ENCODE data around the gene DLG2. TPM values are rescaled to one million over a fixed set of nuclear protein-coding genes. Genes with fewer than 3 reads are reported as not detected.

DLG2 gene
- total RNA-seq, 1 experiment from 2014 or later: 17.5 TPM

DNA sequence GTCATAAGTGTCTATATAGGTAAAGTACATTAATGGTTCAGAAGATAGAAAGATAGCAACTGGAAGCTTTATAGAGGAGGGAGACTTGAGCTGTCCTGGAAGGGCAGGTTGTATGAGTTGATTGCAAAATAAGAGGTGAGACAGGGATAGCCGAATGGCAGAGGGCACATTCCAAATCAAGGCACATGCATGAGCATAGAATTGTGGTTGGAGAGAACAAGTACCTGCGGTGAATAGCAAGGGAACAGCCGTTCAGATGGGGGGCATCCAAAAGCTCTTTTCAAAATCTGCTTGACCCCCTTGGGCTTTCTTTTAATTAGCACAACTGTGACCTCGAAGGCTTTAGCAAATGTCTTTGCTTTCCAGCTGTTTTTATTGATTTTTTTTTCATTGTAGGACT, 1868.0 kb downstream of the DLG2 start (continued):
- no peak for TF ChIP-seq NR2C2 (CRISPR knock-in tag; IDR thresholded peaks at IDR 0.05)

DNA sequence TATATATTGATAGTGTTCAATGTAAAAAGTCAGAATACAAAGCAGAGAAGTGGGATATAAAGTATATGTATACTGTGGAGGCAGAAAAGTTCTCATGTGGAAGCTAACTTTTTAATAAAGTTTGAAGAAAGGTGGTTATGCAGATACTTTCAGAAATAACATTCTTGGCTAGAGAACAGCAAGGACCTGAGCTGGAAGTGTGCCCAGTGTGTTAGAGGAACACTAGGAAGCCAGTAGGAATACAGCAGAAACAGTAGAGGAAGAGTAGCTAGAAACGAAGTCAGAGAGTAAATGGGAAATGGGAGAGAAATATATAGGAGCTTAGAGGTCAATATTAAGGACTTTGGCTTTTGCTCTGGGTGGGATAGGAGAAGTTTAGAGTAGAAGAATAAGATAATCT, 1876.1 kb downstream of the DLG2 start:
- Mint-ChIP-seq H3K4me3 (no peak overlapping the region), H3K4me1 (no peaks in the 10 kb centered on the region), H3K36me3 (no peaks in the 10 kb centered on the region), H3K27ac (no peak overlapping the region), H3K27me3 (ENCODE audit: low read depth) (no peaks in the 10 kb centered on the region; the same call in 1 of the 2 replicates), H3K9me3 (no peaks in the 10 kb centered on the region)
- no peak for DNase-seq (ENCODE audit: low spot score)
- CTCF ChIA-PET: no interaction called here
- TF ChIP-seq ZBTB21 (CRISPR knock-in tag; IDR thresholded peaks at IDR 0.05; ENCODE audit: borderline replicate concordance) (no peak), ELF4 (CRISPR knock-in tag; IDR thresholded peaks at IDR 0.05; ENCODE audit: low read depth) (no peak), NR2C2 (CRISPR knock-in tag; IDR thresholded peaks at IDR 0.05) (no peak), ZNF219 (CRISPR knock-in tag; IDR thresholded peaks at IDR 0.05; ENCODE audit: borderline replicate concordance) (no peak), JUN (CRISPR knock-in tag; IDR thresholded peaks at IDR 0.05) (no peak), TP53 (CRISPR knock-in tag; IDR thresholded peaks at IDR 0.05) (no peak), EMX1 (CRISPR knock-in tag; IDR thresholded peaks at IDR 0.05) (no peak), GRHL2 (CRISPR knock-in tag; IDR thresholded peaks at IDR 0.05; ENCODE audit: insufficient replicate concordance, severe bottlenecking) (no peak)
- TF ChIP-seq, protein P1, sequence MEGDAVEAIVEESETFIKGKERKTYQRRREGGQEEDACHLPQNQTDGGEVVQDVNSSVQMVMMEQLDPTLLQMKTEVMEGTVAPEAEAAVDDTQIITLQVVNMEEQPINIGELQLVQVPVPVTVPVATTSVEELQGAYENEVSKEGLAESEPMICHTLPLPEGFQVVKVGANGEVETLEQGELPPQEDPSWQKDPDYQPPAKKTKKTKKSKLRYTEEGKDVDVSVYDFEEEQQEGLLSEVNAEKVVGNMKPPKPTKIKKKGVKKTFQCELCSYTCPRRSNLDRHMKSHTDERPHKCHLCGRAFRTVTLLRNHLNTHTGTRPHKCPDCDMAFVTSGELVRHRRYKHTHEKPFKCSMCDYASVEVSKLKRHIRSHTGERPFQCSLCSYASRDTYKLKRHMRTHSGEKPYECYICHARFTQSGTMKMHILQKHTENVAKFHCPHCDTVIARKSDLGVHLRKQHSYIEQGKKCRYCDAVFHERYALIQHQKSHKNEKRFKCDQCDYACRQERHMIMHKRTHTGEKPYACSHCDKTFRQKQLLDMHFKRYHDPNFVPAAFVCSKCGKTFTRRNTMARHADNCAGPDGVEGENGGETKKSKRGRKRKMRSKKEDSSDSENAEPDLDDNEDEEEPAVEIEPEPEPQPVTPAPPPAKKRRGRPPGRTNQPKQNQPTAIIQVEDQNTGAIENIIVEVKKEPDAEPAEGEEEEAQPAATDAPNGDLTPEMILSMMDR (IDR thresholded peaks at IDR 0.05): no peak
- TF ChIP-seq, protein P2, sequence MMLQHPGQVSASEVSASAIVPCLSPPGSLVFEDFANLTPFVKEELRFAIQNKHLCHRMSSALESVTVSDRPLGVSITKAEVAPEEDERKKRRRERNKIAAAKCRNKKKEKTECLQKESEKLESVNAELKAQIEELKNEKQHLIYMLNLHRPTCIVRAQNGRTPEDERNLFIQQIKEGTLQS (CRISPR knock-in tag; conservative IDR thresholded peaks at IDR 0.05): no peak
- TF ChIP-seq, protein P3, sequence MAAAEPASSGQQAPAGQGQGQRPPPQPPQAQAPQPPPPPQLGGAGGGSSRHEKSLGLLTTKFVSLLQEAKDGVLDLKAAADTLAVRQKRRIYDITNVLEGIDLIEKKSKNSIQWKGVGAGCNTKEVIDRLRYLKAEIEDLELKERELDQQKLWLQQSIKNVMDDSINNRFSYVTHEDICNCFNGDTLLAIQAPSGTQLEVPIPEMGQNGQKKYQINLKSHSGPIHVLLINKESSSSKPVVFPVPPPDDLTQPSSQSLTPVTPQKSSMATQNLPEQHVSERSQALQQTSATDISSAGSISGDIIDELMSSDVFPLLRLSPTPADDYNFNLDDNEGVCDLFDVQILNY (CRISPR knock-in tag; IDR thresholded peaks at IDR 0.05): no peak
- TF ChIP-seq, protein P4, sequence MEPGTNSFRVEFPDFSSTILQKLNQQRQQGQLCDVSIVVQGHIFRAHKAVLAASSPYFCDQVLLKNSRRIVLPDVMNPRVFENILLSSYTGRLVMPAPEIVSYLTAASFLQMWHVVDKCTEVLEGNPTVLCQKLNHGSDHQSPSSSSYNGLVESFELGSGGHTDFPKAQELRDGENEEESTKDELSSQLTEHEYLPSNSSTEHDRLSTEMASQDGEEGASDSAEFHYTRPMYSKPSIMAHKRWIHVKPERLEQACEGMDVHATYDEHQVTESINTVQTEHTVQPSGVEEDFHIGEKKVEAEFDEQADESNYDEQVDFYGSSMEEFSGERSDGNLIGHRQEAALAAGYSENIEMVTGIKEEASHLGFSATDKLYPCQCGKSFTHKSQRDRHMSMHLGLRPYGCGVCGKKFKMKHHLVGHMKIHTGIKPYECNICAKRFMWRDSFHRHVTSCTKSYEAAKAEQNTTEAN (CRISPR knock-in tag; IDR thresholded peaks at IDR 0.05): no peak
- TF ChIP-seq, protein P5, sequence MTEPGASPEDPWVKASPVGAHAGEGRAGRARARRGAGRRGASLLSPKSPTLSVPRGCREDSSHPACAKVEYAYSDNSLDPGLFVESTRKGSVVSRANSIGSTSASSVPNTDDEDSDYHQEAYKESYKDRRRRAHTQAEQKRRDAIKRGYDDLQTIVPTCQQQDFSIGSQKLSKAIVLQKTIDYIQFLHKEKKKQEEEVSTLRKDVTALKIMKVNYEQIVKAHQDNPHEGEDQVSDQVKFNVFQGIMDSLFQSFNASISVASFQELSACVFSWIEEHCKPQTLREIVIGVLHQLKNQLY (CRISPR knock-in tag; IDR thresholded peaks at IDR 0.05): no peak
- TF ChIP-seq, protein P6, sequence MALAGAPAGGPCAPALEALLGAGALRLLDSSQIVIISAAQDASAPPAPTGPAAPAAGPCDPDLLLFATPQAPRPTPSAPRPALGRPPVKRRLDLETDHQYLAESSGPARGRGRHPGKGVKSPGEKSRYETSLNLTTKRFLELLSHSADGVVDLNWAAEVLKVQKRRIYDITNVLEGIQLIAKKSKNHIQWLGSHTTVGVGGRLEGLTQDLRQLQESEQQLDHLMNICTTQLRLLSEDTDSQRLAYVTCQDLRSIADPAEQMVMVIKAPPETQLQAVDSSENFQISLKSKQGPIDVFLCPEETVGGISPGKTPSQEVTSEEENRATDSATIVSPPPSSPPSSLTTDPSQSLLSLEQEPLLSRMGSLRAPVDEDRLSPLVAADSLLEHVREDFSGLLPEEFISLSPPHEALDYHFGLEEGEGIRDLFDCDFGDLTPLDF (CRISPR knock-in tag; IDR thresholded peaks at IDR 0.05): no peak
- TF ChIP-seq, protein P7, sequence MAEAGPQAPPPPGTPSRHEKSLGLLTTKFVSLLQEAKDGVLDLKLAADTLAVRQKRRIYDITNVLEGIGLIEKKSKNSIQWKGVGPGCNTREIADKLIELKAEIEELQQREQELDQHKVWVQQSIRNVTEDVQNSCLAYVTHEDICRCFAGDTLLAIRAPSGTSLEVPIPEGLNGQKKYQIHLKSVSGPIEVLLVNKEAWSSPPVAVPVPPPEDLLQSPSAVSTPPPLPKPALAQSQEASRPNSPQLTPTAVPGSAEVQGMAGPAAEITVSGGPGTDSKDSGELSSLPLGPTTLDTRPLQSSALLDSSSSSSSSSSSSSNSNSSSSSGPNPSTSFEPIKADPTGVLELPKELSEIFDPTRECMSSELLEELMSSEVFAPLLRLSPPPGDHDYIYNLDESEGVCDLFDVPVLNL (CRISPR knock-in tag; IDR thresholded peaks at IDR 0.05; ENCODE audit: borderline replicate concordance, low read depth): no peak
- TF ChIP-seq, protein P8, sequence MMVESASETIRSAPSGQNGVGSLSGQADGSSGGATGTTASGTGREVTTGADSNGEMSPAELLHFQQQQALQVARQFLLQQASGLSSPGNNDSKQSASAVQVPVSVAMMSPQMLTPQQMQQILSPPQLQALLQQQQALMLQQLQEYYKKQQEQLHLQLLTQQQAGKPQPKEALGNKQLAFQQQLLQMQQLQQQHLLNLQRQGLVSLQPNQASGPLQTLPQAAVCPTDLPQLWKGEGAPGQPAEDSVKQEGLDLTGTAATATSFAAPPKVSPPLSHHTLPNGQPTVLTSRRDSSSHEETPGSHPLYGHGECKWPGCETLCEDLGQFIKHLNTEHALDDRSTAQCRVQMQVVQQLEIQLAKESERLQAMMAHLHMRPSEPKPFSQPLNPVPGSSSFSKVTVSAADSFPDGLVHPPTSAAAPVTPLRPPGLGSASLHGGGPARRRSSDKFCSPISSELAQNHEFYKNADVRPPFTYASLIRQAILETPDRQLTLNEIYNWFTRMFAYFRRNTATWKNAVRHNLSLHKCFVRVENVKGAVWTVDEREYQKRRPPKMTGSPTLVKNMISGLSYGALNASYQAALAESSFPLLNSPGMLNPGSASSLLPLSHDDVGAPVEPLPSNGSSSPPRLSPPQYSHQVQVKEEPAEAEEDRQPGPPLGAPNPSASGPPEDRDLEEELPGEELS (CRISPR knock-in tag; IDR thresholded peaks at IDR 0.05): no peak
- TF ChIP-seq, protein P9, sequence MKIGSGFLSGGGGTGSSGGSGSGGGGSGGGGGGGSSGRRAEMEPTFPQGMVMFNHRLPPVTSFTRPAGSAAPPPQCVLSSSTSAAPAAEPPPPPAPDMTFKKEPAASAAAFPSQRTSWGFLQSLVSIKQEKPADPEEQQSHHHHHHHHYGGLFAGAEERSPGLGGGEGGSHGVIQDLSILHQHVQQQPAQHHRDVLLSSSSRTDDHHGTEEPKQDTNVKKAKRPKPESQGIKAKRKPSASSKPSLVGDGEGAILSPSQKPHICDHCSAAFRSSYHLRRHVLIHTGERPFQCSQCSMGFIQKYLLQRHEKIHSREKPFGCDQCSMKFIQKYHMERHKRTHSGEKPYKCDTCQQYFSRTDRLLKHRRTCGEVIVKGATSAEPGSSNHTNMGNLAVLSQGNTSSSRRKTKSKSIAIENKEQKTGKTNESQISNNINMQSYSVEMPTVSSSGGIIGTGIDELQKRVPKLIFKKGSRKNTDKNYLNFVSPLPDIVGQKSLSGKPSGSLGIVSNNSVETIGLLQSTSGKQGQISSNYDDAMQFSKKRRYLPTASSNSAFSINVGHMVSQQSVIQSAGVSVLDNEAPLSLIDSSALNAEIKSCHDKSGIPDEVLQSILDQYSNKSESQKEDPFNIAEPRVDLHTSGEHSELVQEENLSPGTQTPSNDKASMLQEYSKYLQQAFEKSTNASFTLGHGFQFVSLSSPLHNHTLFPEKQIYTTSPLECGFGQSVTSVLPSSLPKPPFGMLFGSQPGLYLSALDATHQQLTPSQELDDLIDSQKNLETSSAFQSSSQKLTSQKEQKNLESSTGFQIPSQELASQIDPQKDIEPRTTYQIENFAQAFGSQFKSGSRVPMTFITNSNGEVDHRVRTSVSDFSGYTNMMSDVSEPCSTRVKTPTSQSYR (CRISPR knock-in tag; IDR thresholded peaks at IDR 0.05): no peak
- POLR2A ChIA-PET: no interaction called here
- ATAC-seq: no peak

Data from WTC11 (cell line).